GM12874 (cell line): ENCODE data around the gene CTDSPL.

Experiments used
- TF ChIP-seq, protein P1 (sequence below): IDR thresholded peaks from 2 replicates; pipeline ENCODE4 v1.5.1; 2011; ENCODE audit warnings: low read depth, mild to moderate bottlenecking, control low read depth, low read length, moderate library complexity; ENCODE audit not compliant: insufficient read depth

CTDSPL gene

GRCh38 chr3:37973246-37974054 is 111.8 kb downstream of the CTDSPL start:
- TF ChIP-seq, protein P1, sequence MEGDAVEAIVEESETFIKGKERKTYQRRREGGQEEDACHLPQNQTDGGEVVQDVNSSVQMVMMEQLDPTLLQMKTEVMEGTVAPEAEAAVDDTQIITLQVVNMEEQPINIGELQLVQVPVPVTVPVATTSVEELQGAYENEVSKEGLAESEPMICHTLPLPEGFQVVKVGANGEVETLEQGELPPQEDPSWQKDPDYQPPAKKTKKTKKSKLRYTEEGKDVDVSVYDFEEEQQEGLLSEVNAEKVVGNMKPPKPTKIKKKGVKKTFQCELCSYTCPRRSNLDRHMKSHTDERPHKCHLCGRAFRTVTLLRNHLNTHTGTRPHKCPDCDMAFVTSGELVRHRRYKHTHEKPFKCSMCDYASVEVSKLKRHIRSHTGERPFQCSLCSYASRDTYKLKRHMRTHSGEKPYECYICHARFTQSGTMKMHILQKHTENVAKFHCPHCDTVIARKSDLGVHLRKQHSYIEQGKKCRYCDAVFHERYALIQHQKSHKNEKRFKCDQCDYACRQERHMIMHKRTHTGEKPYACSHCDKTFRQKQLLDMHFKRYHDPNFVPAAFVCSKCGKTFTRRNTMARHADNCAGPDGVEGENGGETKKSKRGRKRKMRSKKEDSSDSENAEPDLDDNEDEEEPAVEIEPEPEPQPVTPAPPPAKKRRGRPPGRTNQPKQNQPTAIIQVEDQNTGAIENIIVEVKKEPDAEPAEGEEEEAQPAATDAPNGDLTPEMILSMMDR = no peak

DNA sequence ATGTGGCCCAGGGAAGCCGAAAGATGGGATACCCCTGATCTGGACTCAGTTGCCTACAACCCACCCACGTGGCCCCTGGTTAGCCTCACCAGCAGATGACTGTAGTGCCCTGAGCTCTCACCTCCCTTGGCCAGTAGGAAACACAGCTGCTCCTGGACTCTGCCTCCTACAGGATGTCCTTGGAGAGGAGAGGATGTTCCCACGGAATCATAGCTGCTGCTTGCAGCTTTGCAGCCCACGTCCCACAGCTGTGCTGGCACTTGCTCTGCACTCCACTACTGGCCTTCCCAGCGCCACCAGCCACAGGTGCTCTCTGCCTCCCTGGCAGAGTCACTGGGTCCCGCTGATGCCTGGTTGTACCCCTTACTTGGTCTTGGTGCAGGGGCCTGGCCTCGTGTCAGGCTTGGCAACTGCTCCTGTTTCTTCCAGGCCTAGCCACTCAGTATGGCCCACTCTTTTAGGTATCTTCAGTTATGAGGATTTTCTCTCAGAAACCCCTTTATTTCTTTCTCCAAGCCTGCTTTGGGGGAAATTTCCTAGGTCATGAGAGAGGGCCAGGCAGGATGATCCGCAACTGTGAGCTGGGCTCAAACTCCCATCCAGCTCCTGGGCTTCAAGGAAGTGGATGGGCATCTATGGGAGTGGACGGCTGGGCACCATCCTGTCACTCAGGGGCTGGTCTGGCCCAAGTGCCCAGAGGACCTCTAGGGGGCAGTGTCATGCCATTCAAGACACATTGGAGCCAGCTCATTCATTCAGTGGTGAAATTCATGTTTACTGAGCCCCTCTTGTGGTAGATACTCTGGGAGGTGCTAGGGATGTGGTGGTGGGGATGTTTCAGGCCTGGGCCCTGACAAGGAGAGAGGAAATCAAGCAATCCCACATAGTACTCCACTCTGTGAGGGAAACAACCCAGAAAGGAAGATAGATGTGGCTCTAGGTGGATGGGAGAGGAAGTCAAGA is 112.7 kb downstream of the CTDSPL start:
- TF ChIP-seq, protein P1 = peak; percentile 93

GRCh38 chr3:37979541-37980461 is 118.1 kb downstream of the CTDSPL start:
- TF ChIP-seq, protein P1 = no peak

DNA sequence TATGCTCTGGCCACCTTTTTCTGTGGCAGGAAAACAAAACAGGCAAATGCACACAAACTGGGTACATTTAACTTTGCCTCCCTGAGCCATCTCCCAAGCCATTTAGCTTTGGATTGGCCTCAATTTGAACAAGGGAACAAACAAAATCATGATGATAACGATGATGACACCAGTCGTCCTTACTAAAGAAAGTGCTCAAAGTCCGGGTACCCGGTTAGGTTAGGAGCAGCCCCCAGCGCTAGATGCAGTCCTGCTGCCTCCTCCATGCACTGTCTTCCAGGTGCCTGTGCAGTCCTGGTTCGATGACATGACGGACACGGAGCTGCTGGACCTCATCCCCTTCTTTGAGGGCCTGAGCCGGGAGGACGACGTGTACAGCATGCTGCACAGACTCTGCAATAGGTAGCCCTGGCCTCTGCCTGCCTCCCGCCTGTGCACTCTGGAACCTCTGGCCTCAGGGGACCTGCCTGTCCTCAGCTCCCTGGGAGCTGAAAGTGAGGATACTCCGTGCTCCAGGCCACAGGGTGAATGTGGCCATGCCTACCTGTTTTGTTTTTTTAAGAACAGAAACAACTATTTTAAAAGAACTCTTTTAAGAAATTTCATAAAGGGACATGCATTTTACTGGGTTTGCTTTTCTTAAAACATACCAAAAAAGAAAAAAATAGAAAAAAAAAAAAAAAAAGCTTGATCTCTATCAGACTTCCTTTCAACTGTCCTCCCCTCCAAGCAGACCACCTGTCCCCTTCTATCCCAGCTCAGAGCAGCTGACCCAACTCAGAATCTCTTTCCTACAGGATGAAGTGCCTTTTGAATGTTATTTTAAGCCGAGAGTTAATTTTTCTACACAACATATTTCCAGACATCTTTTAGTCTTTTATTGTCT is 119.0 kb downstream of the CTDSPL start:
- TF ChIP-seq, protein P1 = no peak

DNA sequence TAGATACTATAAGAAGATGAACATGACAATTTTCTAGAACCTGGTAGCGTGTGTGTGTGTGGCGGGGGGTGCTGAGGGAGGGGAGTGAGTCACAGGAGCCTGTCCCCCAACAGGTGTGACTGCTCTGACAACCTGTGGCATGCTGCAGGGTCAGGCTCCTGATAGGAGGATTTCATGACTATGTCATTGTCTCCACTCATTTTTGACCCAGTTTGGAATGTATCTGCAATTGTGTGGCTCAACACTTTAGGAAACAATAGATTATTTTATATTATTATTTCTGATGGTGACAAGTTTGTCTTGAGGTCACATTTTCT is 119.6 kb downstream of the CTDSPL start:
- TF ChIP-seq, protein P1 = no peak

GRCh38 chr3:37982331-37982730 is 120.7 kb downstream of the CTDSPL start:
- TF ChIP-seq, protein P1 = no peak
